DND-41 (cell line): ENCODE results near the gene ZBTB6.

ENCODE experiments used
- CTCF ChIP-seq: IDR thresholded peaks from 2 replicates; pipeline ENCODE4 v1.5.1; 2012; ENCODE audit warnings: borderline replicate concordance, low read length, moderate library complexity, mild to moderate bottlenecking; ENCODE audit not compliant: poor library complexity, severe bottlenecking; ENCODE audit errors: extremely low read depth
- EZH2 ChIP-seq: IDR thresholded peaks from 3 replicates; pipeline ENCODE4 v1.6.1; 2012; ENCODE audit warnings: borderline replicate concordance, low read depth, mild to moderate bottlenecking, moderate library complexity, low read length, inconsistent platforms; ENCODE audit not compliant: severe bottlenecking

- TF ChIP-seq CTCF: no peak
- no peak for TF ChIP-seq EZH2
Measured at GRCh38 chr9:122944960-122945888, 32.1 kb upstream of the ZBTB6 start.
